Prostate gland (tissue), 2 donors: ENCODE results near the gene SIM1. TPM values are rescaled to one million over a fixed set of nuclear protein-coding genes. Genes with fewer than 3 reads are reported as not detected.

Experiments used
- DNase-seq: peaks from one replicate; pipeline ENCODE4 v3.0.0-alpha.2; 2019; ENCODE audit warnings: low spot score
- H3K27ac ChIP-seq, 2 donors: fragments of 200-600 bp; sonication (generic); 2 replicates each; pipeline ENCODE4 v1.5.1; 2017 to 2019
- H3K27me3 ChIP-seq: fragments of 200-600 bp; sonication (generic); replicated peaks from 2 replicates; pipeline ENCODE4 v1.5.1; 2019; ENCODE audit not compliant: insufficient read depth
- H3K36me3 ChIP-seq, 2 donors: fragments of 200-600 bp; sonication (generic); 1 replicate in 1 of 2; 2 replicates in 1 of 2; pipeline versions ENCODE4 v1.5.1 to v1.8.1; 2017 to 2019
- H3K4me1 ChIP-seq: fragments of 200-600 bp; sonication (generic); replicated peaks from 2 replicates; pipeline ENCODE4 v1.5.1; 2019
- H3K4me3 ChIP-seq, 2 donors: fragments of 200-600 bp; sonication (generic); 2 replicates each; pipeline ENCODE4 v1.5.1; 2017 to 2019
- H3K9me3 ChIP-seq: fragments of 200-600 bp; sonication (generic); 2 replicates; pipeline ENCODE4 v1.5.1; 2017
- POLR2A ChIP-seq: fragments of 450-650 bp; IDR thresholded peaks from one replicate; pipeline ENCODE4 v1.6.1; 2016; ENCODE audit warnings: antibody characterized with exemption, mild to moderate bottlenecking
- POLR2AphosphoS5 ChIP-seq: sonication (generic); formaldehyde crosslinking; IDR thresholded peaks from one replicate; pipeline ENCODE4 v1.6.1; 2017; ENCODE audit warnings: antibody characterized with exemption
- WGBS: methylation state at CpG from one replicate; pipeline ENCODE4 v1.1.5; 2018; 5-methylcytosine and 5-hydroxymethylcytosine counted together
- intact Hi-C: fragments of 100-400 bp; cut with DNase I; formaldehyde crosslinking; loops from one replicate; pipeline ENCODE4 v1.14.2; 2022
- total RNA-seq, 2 donors: library from RNA; depleted of rRNA; stranded (reverse); fragments of >200 nt; gene quantifications; one replicate each; pipeline ENCODE4 v1.1.0, GENCODE V29; 2016
- TF ChIP-seq, protein P1 (sequence below), 4 experiments: fragments of 200-600 bp in 2 of 4; fragments of 450-650 bp in 2 of 4; sonication (generic) in 2 of 4; IDR thresholded peaks; 1 replicate in 3 of 4; 2 replicates in 1 of 4; pipeline ENCODE4 v1.5.1; 2016 to 2019; ENCODE audit warnings: antibody characterized with exemption in 4 of 4, mild to moderate bottlenecking in 2 of 4, moderate library complexity in 2 of 4

SIM1 gene
- total RNA-seq, 2 donors from 2014 or later = 0.85 TPM; not detected in 1

DNA sequence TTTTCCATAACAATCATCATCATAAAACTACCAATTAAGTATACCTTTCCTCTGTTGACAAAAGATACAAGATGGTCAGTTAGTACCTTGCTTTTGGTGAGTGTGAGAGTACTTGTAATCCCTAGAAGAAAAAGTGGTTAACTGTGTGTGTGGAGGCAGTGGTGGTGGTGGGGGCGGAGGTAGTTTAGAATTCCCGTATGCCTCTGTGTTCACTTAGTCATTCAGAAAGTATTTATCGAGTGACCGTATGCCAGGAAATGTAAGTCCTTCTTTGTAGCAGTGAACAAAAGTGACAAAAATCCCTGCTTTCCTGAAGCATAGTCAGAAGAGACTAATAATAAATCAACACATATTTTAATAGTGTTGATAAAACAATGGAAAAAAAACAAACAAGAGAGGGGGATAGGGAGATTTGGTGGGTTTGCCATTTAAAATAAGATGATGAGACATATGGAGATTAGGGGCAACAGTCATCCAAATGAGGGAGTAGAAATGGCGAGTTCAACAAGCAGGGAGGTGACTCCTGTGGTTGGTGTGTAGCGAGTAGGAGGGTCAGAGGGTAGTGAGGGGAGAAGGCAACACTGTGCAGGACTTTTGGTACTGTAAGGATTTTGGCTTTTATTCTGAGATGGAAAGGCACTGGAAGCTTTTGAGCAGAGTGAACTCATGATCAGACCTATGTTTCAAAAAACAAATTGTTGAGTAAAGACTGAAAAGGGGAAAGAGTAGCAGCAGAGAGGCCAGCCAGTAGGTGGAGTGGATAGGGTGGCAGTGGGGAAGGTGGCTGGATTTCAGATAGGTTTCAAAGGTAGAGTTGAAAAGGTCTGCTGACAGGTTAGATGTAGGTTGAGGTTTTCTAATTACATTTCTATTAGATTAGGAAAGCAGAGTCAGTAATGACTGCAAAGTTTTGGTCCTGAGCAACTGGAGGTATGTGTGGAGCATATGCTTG is 40.3 kb upstream of the SIM1 start:
- no peaks in the 10 kb centered on the region for H3K27me3 ChIP-seq
- no peaks in the 10 kb centered on the region for H3K9me3 ChIP-seq
- no peak overlapping the region for H3K27ac ChIP-seq

DNA sequence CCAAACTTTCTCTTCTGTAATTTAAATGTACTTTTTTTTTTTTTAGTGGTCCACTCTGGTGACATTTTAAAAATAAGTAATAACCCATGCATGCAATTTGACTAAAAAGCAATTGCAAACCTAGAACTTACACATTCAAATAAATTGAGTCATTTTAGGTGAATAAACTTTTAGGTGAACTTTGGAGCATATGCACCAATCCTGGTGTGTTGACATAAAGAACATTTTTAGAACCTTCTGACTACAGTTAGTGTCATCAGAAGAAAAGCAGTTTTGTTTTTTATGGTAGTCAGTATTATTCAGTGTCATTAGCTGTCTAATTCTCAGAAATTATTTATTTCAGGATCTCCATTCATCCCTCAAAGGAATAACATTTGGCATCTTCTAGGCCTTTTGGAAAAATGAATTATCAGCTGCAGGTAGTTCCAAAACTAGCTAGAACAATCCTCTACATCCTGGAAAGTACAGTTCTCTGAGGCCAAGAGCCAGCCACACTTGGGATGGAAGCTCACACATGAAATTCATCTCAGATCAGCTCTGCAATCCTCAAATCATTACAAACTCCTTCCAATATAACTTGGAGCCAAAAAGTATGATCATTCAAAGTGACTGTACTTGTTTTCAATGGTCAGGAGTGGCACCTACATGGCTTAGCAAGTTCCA is 38.5 kb upstream of the SIM1 start:
- no peak for DNase-seq
- TF ChIP-seq POLR2AphosphoS5 (no peak), POLR2A (no peak)
- TF ChIP-seq, protein P1, sequence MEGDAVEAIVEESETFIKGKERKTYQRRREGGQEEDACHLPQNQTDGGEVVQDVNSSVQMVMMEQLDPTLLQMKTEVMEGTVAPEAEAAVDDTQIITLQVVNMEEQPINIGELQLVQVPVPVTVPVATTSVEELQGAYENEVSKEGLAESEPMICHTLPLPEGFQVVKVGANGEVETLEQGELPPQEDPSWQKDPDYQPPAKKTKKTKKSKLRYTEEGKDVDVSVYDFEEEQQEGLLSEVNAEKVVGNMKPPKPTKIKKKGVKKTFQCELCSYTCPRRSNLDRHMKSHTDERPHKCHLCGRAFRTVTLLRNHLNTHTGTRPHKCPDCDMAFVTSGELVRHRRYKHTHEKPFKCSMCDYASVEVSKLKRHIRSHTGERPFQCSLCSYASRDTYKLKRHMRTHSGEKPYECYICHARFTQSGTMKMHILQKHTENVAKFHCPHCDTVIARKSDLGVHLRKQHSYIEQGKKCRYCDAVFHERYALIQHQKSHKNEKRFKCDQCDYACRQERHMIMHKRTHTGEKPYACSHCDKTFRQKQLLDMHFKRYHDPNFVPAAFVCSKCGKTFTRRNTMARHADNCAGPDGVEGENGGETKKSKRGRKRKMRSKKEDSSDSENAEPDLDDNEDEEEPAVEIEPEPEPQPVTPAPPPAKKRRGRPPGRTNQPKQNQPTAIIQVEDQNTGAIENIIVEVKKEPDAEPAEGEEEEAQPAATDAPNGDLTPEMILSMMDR (IDR thresholded peaks at IDR 0.05) = no peak
- no peaks in the 10 kb centered on the region for H3K27me3 ChIP-seq
- no peaks in the 10 kb centered on the region for H3K9me3 ChIP-seq
- no peaks in the 10 kb centered on the region for H3K36me3 ChIP-seq
- no peak overlapping the region for H3K27ac ChIP-seq
- intact Hi-C loops = no loop called here
- H3K4me1 ChIP-seq = no peaks in the 10 kb centered on the region
- no peak overlapping the region for H3K4me3 ChIP-seq

More for the DNA sequence above, 40.3 kb upstream of the SIM1 start:
- TF ChIP-seq POLR2A (no peak), POLR2AphosphoS5 (no peak)
- TF ChIP-seq, protein P1 (IDR thresholded peaks at IDR 0.05) = no peak
- DNase-seq = no peak
- Histone ChIP-seq H3K36me3 (no peaks in the 10 kb centered on the region), H3K4me1 (no peaks in the 10 kb centered on the region), H3K4me3 (no peak overlapping the region)
- 65% methylated on average over 6 of the region's 6 CpGs for WGBS
- intact Hi-C loops = no loop called here

DNA sequence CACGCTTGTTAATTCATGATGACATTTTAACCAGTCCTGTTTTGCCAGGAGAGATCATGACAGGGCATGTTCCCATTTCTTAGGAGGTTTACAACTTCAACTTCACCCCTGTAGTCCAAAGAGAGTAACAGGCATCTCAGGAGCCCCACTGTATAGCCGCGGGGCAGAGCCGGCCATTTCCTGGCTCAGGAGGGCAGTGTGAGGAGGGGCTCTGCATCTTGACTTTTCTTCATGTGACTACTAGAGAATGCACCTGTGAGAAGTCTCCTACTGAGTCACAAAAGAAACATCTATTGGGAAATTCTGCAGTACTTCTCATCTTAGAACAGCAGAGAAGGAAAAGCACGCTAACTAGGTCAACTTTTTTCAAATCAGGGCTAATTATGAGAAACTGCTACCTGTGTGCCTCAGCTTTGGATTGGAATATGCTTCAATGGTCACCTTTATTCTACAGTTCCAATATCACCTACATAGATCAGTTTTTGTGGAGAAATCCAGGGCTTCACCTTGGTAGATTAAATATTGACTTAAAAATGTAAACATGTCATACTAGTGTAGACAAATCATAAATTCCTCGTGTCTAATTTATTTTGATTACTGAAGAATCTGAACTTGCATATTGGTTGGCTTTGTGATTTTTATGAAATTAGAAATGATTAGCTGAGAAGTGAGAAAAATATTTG is 28.6 kb upstream of the SIM1 start:
- peak; percentile 20 for DNase-seq
- Histone ChIP-seq H3K36me3 (no peaks in the 10 kb centered on the region), H3K27me3 (no peaks in the 10 kb centered on the region), H3K4me1 (no peaks in the 10 kb centered on the region), H3K4me3 (no peak overlapping the region), H3K9me3 (no peaks in the 10 kb centered on the region), H3K27ac (no peak overlapping the region)
- intact Hi-C loops = no loop called here
- 33% methylated on average over 6 of the region's 6 CpGs for WGBS
- TF ChIP-seq, protein P1 (IDR thresholded peaks at IDR 0.05) = no peak
- no peak for TF ChIP-seq POLR2AphosphoS5
- TF ChIP-seq POLR2A = no peak

DNA sequence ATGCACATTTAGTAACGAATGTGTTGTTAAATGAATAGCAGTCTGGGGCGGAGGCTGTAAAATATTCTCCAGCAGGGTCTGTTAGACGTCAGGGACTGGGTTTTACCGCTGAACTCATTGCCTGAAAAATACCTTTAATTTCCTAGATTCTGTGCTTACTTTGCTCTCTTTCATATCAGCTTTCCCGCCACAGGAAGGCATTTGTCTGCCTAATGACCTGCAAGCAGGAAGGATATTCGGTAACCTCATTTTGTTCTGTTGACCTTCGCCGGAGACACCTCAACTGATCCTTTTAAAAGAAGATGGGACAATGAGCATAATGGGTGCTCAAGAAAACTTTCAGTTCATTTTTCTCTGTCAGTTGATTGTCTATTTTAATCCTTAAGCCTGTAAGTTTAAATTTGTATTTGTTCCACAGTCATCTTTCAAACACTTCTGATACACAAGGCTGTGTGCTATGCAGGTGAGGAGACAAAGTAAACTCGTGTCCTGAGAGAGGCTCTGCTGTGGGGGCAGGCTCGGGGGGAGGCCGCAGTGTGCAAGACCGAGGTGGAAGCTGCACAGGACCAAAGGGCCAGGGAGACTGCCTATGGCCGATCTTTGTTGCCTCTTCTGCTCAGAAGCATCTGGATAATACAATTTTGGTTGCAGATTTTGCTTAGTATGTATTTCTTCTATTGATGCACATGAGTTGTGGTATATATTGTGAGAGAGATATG is 27.4 kb upstream of the SIM1 start:
- Histone ChIP-seq H3K27me3 (no peaks in the 10 kb centered on the region), H3K9me3 (no peaks in the 10 kb centered on the region), H3K36me3 (no peaks in the 10 kb centered on the region), H3K4me1 (no peaks in the 10 kb centered on the region), H3K4me3 (no peak overlapping the region), H3K27ac (no peak overlapping the region)
- TF ChIP-seq POLR2AphosphoS5 (no peak), POLR2A (no peak)
- TF ChIP-seq, protein P1 (IDR thresholded peaks at IDR 0.05) = no peak
- no peak for DNase-seq
- 61% methylated on average over 13 of the region's 13 CpGs for WGBS
- intact Hi-C loops = no loop called here
